ENCODE data around the gene TIMM17A. TPM values are rescaled to one million over a fixed set of nuclear protein-coding genes. Genes with fewer than 3 reads are reported as not detected.

TIMM17A gene
- total RNA-seq, 1 experiment from 2014 or later, result 56.1 TPM

- Mint-ChIP-seq H3K36me3 (peaks cover 11% of the 10 kb centered on the region), H3K4me1 (peaks cover 22% of the 10 kb centered on the region), H3K27ac (no peak overlapping the region; the same call in 1 of the 2 replicates), H3K27me3 (ENCODE audit: low read depth) (no peaks in the 10 kb centered on the region), H3K4me3 (no peak overlapping the region), H3K9me3 (no peaks in the 10 kb centered on the region)
- DNase-seq (ENCODE audit: low spot score), result no peak
- no peak for TF ChIP-seq KAT7 (CRISPR knock-in tag; IDR thresholded peaks at IDR 0.05; ENCODE audit: borderline replicate concordance)
- no peak for TF ChIP-seq FOXP4 (CRISPR knock-in tag; IDR thresholded peaks at IDR 0.05)
- ChIA-PET CTCF (interaction anchor here (0.7 to 2.3 kb wide), 4 partner anchors 10 to 137 kb away, joined by 3 to 7 read pairs (median 4); no protein-coding TSS in a partner anchor), POLR2A (interaction anchor here (0.9 kb wide), 1 partner anchor 68 kb away, joined by 3 read pairs; no protein-coding TSS in a partner anchor)
- ATAC-seq, result no peak
Observed at GRCh38 chr1:202016811-202017748, 61.8 kb downstream of the TIMM17A start.

GRCh38 chr1:202017749-202018467 is 62.6 kb downstream of the TIMM17A start:
- no peaks in the 10 kb centered on the region for H3K9me3 Mint-ChIP-seq
- no peak overlapping the region for H3K27ac Mint-ChIP-seq
- ChIA-PET CTCF (interaction anchor here (1.2 to 2.3 kb wide), 3 partner anchors 10 to 122 kb away, joined by 3 to 7 read pairs (median 4); no protein-coding TSS in a partner anchor), POLR2A (no interaction called here)
- peaks cover 22% of the 10 kb centered on the region for H3K4me1 Mint-ChIP-seq
- peak; percentile 22 for ATAC-seq
- H3K36me3 Mint-ChIP-seq, result peaks cover 11% of the 10 kb centered on the region
- no peak for DNase-seq (ENCODE audit: low spot score)
- no peak overlapping the region for H3K4me3 Mint-ChIP-seq
- no peaks in the 10 kb centered on the region for H3K27me3 Mint-ChIP-seq (ENCODE audit: low read depth)
- TF ChIP-seq, protein P1, sequence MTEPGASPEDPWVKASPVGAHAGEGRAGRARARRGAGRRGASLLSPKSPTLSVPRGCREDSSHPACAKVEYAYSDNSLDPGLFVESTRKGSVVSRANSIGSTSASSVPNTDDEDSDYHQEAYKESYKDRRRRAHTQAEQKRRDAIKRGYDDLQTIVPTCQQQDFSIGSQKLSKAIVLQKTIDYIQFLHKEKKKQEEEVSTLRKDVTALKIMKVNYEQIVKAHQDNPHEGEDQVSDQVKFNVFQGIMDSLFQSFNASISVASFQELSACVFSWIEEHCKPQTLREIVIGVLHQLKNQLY (CRISPR knock-in tag; IDR thresholded peaks at IDR 0.05), result no peak
- no peak for TF ChIP-seq SMAD3 (CRISPR knock-in tag; IDR thresholded peaks at IDR 0.05; ENCODE audit: borderline replicate concordance)
- TF ChIP-seq NR1H2 (CRISPR knock-in tag; IDR thresholded peaks at IDR 0.05), result no peak
- TF ChIP-seq SOX15 (CRISPR knock-in tag; IDR thresholded peaks at IDR 0.05), result no peak
- TF ChIP-seq HMGA2 (CRISPR knock-in tag; IDR thresholded peaks at IDR 0.05), result no peak
- TF ChIP-seq, protein P2, sequence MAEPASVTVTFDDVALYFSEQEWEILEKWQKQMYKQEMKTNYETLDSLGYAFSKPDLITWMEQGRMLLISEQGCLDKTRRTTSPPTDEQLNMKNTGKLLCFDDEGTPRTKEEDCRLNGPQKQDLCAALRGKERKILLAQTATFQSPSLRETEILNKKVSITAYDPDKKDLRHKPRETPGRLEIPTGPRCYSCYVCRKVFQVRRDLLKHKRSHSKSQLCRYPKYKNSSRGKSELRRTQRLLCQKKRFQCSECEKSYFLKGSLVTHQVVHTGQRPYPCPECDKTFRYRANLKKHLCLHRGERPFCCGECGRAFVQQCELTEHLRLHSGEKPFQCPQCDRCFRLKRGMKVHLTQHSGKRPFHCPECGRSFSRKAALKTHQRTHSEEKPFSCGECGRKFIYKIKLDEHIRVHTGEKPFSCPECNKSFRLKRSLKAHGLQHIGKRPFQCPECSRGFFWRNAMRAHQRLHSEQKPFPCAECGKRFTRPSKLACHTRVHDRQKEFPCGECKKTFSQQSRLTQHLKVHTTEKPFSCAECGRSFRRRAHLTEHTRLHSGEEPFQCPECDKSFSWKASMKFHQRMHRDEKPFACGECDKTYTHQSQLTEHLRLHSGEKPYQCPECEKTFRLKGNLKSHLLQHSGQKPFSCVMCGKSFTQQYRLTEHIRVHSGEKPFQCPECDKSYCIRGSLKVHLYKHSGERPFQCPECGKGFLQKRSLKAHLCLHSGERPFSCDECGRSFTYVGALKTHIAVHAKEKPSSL (CRISPR knock-in tag; conservative IDR thresholded peaks at IDR 0.05), result no peak
- no peak for TF ChIP-seq MYBL2 (CRISPR knock-in tag; IDR thresholded peaks at IDR 0.05)
- TF ChIP-seq, protein P3, sequence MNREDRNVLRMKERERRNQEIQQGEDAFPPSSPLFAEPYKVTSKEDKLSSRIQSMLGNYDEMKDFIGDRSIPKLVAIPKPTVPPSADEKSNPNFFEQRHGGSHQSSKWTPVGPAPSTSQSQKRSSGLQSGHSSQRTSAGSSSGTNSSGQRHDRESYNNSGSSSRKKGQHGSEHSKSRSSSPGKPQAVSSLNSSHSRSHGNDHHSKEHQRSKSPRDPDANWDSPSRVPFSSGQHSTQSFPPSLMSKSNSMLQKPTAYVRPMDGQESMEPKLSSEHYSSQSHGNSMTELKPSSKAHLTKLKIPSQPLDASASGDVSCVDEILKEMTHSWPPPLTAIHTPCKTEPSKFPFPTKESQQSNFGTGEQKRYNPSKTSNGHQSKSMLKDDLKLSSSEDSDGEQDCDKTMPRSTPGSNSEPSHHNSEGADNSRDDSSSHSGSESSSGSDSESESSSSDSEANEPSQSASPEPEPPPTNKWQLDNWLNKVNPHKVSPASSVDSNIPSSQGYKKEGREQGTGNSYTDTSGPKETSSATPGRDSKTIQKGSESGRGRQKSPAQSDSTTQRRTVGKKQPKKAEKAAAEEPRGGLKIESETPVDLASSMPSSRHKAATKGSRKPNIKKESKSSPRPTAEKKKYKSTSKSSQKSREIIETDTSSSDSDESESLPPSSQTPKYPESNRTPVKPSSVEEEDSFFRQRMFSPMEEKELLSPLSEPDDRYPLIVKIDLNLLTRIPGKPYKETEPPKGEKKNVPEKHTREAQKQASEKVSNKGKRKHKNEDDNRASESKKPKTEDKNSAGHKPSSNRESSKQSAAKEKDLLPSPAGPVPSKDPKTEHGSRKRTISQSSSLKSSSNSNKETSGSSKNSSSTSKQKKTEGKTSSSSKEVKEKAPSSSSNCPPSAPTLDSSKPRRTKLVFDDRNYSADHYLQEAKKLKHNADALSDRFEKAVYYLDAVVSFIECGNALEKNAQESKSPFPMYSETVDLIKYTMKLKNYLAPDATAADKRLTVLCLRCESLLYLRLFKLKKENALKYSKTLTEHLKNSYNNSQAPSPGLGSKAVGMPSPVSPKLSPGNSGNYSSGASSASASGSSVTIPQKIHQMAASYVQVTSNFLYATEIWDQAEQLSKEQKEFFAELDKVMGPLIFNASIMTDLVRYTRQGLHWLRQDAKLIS (CRISPR knock-in tag; IDR thresholded peaks at IDR 0.05; ENCODE audit: borderline replicate concordance), result no peak
- no peak for TF ChIP-seq ELF4 (CRISPR knock-in tag; IDR thresholded peaks at IDR 0.05; ENCODE audit: low read depth)
- TF ChIP-seq MXD4 (CRISPR knock-in tag; IDR thresholded peaks at IDR 0.05; ENCODE audit: borderline replicate concordance), result no peak
- TF ChIP-seq, protein P4, sequence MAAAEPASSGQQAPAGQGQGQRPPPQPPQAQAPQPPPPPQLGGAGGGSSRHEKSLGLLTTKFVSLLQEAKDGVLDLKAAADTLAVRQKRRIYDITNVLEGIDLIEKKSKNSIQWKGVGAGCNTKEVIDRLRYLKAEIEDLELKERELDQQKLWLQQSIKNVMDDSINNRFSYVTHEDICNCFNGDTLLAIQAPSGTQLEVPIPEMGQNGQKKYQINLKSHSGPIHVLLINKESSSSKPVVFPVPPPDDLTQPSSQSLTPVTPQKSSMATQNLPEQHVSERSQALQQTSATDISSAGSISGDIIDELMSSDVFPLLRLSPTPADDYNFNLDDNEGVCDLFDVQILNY (CRISPR knock-in tag; IDR thresholded peaks at IDR 0.05), result no peak
- TF ChIP-seq SMAD4 (CRISPR knock-in tag; IDR thresholded peaks at IDR 0.05), result no peak
- TF ChIP-seq, protein P5, sequence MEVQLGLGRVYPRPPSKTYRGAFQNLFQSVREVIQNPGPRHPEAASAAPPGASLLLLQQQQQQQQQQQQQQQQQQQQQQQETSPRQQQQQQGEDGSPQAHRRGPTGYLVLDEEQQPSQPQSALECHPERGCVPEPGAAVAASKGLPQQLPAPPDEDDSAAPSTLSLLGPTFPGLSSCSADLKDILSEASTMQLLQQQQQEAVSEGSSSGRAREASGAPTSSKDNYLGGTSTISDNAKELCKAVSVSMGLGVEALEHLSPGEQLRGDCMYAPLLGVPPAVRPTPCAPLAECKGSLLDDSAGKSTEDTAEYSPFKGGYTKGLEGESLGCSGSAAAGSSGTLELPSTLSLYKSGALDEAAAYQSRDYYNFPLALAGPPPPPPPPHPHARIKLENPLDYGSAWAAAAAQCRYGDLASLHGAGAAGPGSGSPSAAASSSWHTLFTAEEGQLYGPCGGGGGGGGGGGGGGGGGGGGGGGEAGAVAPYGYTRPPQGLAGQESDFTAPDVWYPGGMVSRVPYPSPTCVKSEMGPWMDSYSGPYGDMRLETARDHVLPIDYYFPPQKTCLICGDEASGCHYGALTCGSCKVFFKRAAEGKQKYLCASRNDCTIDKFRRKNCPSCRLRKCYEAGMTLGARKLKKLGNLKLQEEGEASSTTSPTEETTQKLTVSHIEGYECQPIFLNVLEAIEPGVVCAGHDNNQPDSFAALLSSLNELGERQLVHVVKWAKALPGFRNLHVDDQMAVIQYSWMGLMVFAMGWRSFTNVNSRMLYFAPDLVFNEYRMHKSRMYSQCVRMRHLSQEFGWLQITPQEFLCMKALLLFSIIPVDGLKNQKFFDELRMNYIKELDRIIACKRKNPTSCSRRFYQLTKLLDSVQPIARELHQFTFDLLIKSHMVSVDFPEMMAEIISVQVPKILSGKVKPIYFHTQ (CRISPR knock-in tag; IDR thresholded peaks at IDR 0.05), result no peak
- no peak for TF ChIP-seq NFATC4 (CRISPR knock-in tag; IDR thresholded peaks at IDR 0.05)
- TF ChIP-seq ZNF232 (CRISPR knock-in tag; IDR thresholded peaks at IDR 0.05), result no peak
